CD4-positive, alpha-beta T cell (primary cell): ENCODE data around the gene SULT1B1. TPM values are rescaled to one million over a fixed set of nuclear protein-coding genes. Genes with fewer than 3 reads are reported as not detected.

ENCODE experiments used
- ATAC-seq: fragments of 200-7000 bp; cut with Tn5 transposase; one replicate; pipeline ENCODE4 v1.10.0; 2022; ENCODE audit warnings: mild to moderate bottlenecking; ENCODE audit not compliant: poor library complexity
- CTCF ChIA-PET: fragments of 350-600 bp; sonication (Branson Sonifier 250); formaldehyde crosslinking; loops from one replicate; lab custom pipeline; 2021; ENCODE audit warnings: antibody characterized with exemption, inconsistent platforms; lab: Charles Lee
- POLR2A ChIA-PET: fragments of 350-600 bp; sonication (Branson Sonifier 250); formaldehyde crosslinking; loops from one replicate; lab custom pipeline; 2021; ENCODE audit warnings: antibody characterized with exemption, inconsistent platforms; lab: Charles Lee
- DNase-seq, 14 experiments: peaks; one replicate each; pipeline ENCODE4 v3.0.0-alpha.2; 2013 to 2020; ENCODE audit warnings: mixed read lengths in 2 of 14
- H3K27ac ChIP-seq, 2 donors: one replicate each; pipeline versions ENCODE4 v1.5.1 to v1.7.0; 2013; ENCODE audit warnings: low read length in 2 of 2, low read depth in 1 of 2, mild to moderate bottlenecking in 1 of 2
- H3K27me3 ChIP-seq, 2 experiments: 1 replicate in 1 of 2; 2 replicates in 1 of 2; pipeline versions ENCODE4 v1.6.1 to v1.7.0; 2013; ENCODE audit warnings: low read length in 2 of 2, control low read depth in 1 of 2, mild to moderate bottlenecking in 1 of 2, moderate library complexity in 1 of 2; ENCODE audit not compliant: insufficient read depth in 2 of 2, control insufficient read depth in 1 of 2
- H3K36me3 ChIP-seq: one replicate; pipeline ENCODE4 v1.6.1; 2013; ENCODE audit warnings: low read length, control low read depth; ENCODE audit not compliant: insufficient read depth
- H3K4me1 ChIP-seq: one replicate; pipeline ENCODE4 v1.6.1; 2013; ENCODE audit warnings: low read length, control low read depth; ENCODE audit not compliant: insufficient read depth
- H3K4me3 ChIP-seq: one replicate; pipeline ENCODE4 v1.5.1; 2013; ENCODE audit warnings: mild to moderate bottlenecking, low read length, moderate library complexity
- H3K9me3 ChIP-seq, 2 experiments: 1 replicate in 1 of 2; 2 replicates in 1 of 2; pipeline versions ENCODE4 v1.6.1 to v1.7.0; 2013; ENCODE audit warnings: low read length in 2 of 2, mild to moderate bottlenecking in 2 of 2, control low read depth in 1 of 2, moderate library complexity in 1 of 2; ENCODE audit not compliant: control insufficient read depth in 1 of 2, insufficient read depth in 1 of 2
- H3K27ac Mint-ChIP-seq: one replicate; pipeline ENCODE4 v1.8.0; 2020; ENCODE audit warnings: mixed read lengths
- H3K27me3 Mint-ChIP-seq: one replicate; pipeline ENCODE4 v1.8.0; 2021; ENCODE audit warnings: mixed read lengths
- H3K36me3 Mint-ChIP-seq: one replicate; pipeline ENCODE4 v1.8.0; 2021; ENCODE audit warnings: low read depth, mixed read lengths
- H3K4me1 Mint-ChIP-seq: one replicate; pipeline ENCODE4 v1.8.0; 2021; ENCODE audit warnings: low read depth, mixed read lengths
- H3K4me3 Mint-ChIP-seq: one replicate; pipeline ENCODE4 v1.8.0; 2020; ENCODE audit warnings: mild to moderate bottlenecking, mixed read lengths
- H3K9me3 Mint-ChIP-seq: one replicate; pipeline ENCODE4 v1.8.0; 2020; ENCODE audit warnings: mixed read lengths
- intact Hi-C, 2 experiments: fragments of 100-400 bp; cut with DNase I in 1 of 2; cut with micrococcal nuclease in 1 of 2; formaldehyde crosslinking; loops; one replicate each; pipeline versions ENCODE4 v1.15.1 to v1.9.0; 2023 to 2025; cut with DNase I, micrococcal nuclease
- total RNA-seq, 174 experiments: library from RNA in 2 of 174; stranded (reverse) in 2 of 174; gene quantifications; one replicate each; pipeline ENCODE4 v1.2.3 and lab custom pipeline; 2021 to 2026
- TF ChIP-seq, protein P1 (sequence below): fragments of 200-600 bp; IDR thresholded peaks from one replicate; pipeline ENCODE4 v1.8.0; 2022; ENCODE audit warnings: antibody characterized with exemption, mild to moderate bottlenecking

The SULT1B1 gene
- total RNA-seq, 2 experiments from 2014 or later, result 9.4 to 10.2 TPM

DNA sequence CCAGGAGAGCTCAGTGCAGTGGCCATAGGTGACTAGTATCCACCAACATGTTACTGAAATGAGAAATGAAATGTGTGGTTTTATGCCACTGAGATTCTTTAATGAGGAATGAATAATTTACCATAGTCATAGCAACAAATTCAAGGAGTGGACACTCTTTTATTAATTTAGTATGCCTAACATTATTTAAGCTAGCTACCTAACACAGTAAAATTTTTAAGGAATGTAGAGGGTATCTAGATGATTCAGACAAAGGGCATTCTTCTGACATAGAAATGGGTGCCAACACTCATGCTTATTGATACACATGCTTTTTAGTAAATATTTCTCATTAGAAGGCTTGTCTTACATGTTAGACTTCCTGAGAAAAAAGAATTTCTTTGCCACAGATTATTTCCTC is 33.3 kb upstream of the SULT1B1 start:
- H3K4me1 ChIP-seq, result no peaks in the 10 kb centered on the region
- H3K27me3 ChIP-seq, result no peaks in the 10 kb centered on the region
- H3K27ac Mint-ChIP-seq, result no peak overlapping the region
- ChIA-PET CTCF (no interaction called here), POLR2A (no interaction called here)
- no peaks in the 10 kb centered on the region for H3K36me3 ChIP-seq
- no peaks in the 10 kb centered on the region for H3K4me1 Mint-ChIP-seq
- TF ChIP-seq, protein P1, sequence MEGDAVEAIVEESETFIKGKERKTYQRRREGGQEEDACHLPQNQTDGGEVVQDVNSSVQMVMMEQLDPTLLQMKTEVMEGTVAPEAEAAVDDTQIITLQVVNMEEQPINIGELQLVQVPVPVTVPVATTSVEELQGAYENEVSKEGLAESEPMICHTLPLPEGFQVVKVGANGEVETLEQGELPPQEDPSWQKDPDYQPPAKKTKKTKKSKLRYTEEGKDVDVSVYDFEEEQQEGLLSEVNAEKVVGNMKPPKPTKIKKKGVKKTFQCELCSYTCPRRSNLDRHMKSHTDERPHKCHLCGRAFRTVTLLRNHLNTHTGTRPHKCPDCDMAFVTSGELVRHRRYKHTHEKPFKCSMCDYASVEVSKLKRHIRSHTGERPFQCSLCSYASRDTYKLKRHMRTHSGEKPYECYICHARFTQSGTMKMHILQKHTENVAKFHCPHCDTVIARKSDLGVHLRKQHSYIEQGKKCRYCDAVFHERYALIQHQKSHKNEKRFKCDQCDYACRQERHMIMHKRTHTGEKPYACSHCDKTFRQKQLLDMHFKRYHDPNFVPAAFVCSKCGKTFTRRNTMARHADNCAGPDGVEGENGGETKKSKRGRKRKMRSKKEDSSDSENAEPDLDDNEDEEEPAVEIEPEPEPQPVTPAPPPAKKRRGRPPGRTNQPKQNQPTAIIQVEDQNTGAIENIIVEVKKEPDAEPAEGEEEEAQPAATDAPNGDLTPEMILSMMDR, result no peak
- no peak overlapping the region for H3K27ac ChIP-seq
- no peak overlapping the region for H3K4me3 ChIP-seq
- H3K4me3 Mint-ChIP-seq, result no peak overlapping the region
- peaks cover 3% of the 10 kb centered on the region for H3K9me3 Mint-ChIP-seq
- no peaks in the 10 kb centered on the region for H3K36me3 Mint-ChIP-seq
- no peak for ATAC-seq
- intact Hi-C loops, result no loop called here
- H3K27me3 Mint-ChIP-seq, result no peaks in the 10 kb centered on the region
- H3K9me3 ChIP-seq, result no peaks in the 10 kb centered on the region
- DNase-seq, result no peak

GRCh38 chr4:69787879-69788278 is 27.5 kb upstream of the SULT1B1 start:
- Histone ChIP-seq H3K9me3 (peaks cover 0 to 8% of the 10 kb centered on the region in 2 experiments), H3K36me3 (no peaks in the 10 kb centered on the region), H3K4me1 (no peaks in the 10 kb centered on the region), H3K27me3 (no peaks in the 10 kb centered on the region), H3K27ac (no peak overlapping the region), H3K4me3 (no peak overlapping the region)
- ATAC-seq (no peak), DNase-seq (no peak)
- ChIA-PET POLR2A (interaction anchor here (0.6 kb wide), 1 partner anchor 27 kb away, joined by 3 read pairs; the partner anchor contains the start of gene SULT1B1), CTCF (no interaction called here)
- H3K9me3 Mint-ChIP-seq, result no peaks in the 10 kb centered on the region
- intact Hi-C loops, result no loop called here
- H3K4me3 Mint-ChIP-seq, result no peak overlapping the region
- H3K27me3 Mint-ChIP-seq, result no peaks in the 10 kb centered on the region
- no peaks in the 10 kb centered on the region for H3K4me1 Mint-ChIP-seq
- TF ChIP-seq, protein P1, result no peak
- H3K36me3 Mint-ChIP-seq, result no peaks in the 10 kb centered on the region
- no peak overlapping the region for H3K27ac Mint-ChIP-seq

- no peak for DNase-seq
- POLR2A ChIA-PET, result no interaction called here
- no peak overlapping the region for H3K27ac ChIP-seq
- Mint-ChIP-seq H3K36me3 (no peaks in the 10 kb centered on the region), H3K4me3 (no peak overlapping the region), H3K27ac (no peak overlapping the region), H3K27me3 (no peaks in the 10 kb centered on the region), H3K4me1 (no peaks in the 10 kb centered on the region), H3K9me3 (no peaks in the 10 kb centered on the region)
- intact Hi-C loops, result no loop called here
- H3K4me3 ChIP-seq, result no peak overlapping the region
- no peaks in the 10 kb centered on the region for H3K27me3 ChIP-seq
- CTCF ChIA-PET, result no interaction called here
- H3K4me1 ChIP-seq, result no peaks in the 10 kb centered on the region
- H3K36me3 ChIP-seq, result no peaks in the 10 kb centered on the region
- TF ChIP-seq, protein P1, result no peak
- ATAC-seq, result no peak
- peaks cover 0 to 18% of the 10 kb centered on the region in 2 experiments for H3K9me3 ChIP-seq
Observed at GRCh38 chr4:69786547-69786946, 26.1 kb upstream of the SULT1B1 start.
